Stimulated activated CD4-positive, alpha-beta T cell treated with anti-CD3 and anti-CD28 coated beads, Interleukin-1b, Interleukin-23, amount 100 ng/mL, for 4 hours (primary cell): ENCODE data around the gene CDYL.

Experiments used
- DNase-seq, 2 donors: peaks; one replicate each; pipeline ENCODE4 v3.0.0-alpha.2; 2020; ENCODE audit warnings: low read depth in 2 of 2

Gene CDYL

GRCh38 chr6:4907602-4908001 is 131.4 kb downstream of the CDYL start:
- DNase-seq, result no peak

GRCh38 chr6:4908062-4908461 is 131.9 kb downstream of the CDYL start:
- no peak for DNase-seq

- no peak for DNase-seq
These were observed 133.0 kb downstream of the CDYL start for GRCh38 chr6:4909063-4909706.

DNA sequence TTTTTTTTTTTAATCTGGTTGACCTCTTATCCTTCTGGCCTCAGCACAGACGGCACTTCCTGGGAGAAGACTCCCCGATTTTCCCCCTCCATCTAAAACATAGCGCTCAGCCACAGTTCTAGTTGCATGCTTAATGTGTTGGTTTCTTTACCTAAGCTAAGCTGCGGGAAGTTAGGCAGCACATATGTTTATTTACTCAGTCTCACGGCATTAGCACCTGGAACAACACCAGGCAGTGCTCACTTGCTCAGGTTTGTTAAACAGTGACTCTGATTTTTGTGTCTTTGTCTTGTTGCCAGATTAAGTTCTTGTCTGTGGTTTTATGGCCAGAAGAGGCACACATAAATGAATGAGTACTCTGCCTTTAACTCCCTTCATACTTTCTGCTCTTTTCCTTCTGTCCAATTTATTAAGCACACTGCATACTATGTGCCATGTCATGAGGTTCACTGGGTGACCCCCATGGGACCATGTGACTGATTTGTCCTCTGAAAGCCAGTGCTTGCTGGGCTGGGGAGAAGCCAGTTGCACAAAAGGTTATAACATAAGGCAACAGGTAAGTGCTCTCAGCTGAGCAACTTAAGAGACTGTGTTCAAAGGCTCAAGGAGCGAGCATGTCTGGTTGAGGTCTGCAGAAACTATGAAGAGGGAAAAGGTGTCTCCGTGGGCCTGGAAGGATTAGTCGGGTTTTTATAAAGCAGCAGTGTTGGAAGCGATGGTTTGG is 134.0 kb downstream of the CDYL start:
- no peak for DNase-seq

DNA sequence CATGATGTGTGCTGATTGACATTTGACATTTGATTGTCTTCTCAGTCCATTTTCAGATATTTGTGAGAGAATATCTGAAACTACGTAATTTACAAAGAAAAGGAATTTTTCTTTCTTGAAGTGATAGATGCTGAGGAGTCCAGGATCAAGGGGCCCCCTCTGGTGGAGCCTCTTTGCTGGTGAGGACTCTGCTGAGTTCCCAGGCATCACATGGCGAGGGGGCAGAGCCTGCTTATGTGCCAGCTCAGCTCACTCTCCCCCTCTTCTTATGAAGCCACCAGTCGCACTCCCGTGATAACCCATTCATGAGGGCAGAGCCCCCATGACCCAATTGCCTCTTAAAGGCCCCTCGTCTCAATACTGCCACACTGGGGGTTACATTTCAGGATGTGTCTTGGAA is 136.4 kb downstream of the CDYL start:
- no peak for DNase-seq

- no peak for DNase-seq
These were observed 137.7 kb downstream of the CDYL start for GRCh38 chr6:4913705-4914419.

DNA sequence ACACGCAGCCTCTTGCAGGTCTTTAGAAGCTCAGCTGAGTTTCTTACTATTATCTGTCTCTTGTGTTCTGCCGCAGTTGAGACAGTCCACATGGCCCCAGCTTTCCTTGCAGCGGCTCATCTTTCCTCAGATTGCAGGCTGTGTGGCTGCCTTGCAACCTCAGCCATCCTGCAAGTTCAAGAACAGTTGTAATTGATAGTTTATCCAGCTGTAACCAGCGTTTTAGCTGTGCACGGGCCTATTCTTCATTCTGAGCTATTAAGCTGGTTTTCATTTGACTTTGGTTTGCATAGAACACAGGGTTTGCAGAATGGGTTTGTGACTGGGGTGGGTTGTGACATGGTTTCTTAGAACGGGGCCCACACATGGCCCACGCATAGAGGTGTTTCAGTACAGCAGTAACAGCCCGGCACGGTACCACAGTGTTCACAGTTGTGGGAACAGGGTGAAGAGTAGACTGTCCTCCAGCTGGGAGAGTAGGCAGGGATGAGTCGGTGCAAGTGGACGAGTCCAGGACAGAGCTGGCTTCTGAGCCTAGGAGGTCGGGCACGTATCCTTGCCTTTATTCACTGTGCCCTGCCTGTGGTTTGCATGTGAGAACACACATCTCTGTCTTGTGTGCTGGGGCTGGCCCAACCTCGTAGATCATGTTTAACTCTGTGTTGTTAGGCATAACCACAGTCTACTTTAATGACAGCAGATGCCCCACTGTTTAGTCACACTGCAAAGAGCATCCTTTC is 138.4 kb downstream of the CDYL start:
- no peak for DNase-seq

DNA sequence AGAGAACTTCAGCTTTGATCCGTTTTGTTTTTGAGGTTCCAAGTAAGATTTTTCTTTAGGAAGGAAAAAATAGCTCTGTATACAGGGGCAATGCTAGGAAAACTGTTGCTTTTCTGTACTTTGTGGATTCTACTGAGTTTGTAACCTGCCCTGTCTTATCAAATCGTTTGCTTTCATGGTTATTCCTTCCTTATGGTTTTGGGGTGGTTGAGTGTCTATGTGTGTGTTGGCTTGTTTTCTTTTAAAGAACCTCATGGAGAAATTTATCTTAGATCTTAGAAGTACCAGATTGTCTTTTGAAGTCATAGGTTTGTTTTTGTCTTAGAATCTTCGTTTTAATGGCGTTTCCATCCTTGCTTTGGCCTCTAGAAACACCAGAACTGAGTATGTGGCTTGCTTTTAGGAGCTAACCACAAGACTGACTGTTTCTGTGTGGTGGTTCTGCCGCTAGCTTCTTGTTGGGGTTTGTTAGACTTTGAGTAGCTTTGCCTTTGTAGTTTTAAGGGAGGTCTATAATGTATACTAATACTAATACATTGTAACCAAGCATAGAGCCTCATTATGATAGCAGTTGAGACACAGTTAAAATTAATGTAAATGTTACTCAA is 140.9 kb downstream of the CDYL start:
- no peak for DNase-seq

- no peak for DNase-seq
These were observed 144.8 kb downstream of the CDYL start for GRCh38 chr6:4920914-4921410.

- no peak for DNase-seq
These were observed 146.4 kb downstream of the CDYL start for GRCh38 chr6:4922488-4923037.

GRCh38 chr6:4923081-4923480 is 146.9 kb downstream of the CDYL start:
- DNase-seq, result no peak

- no peak for DNase-seq
These were observed 148.6 kb downstream of the CDYL start for GRCh38 chr6:4924661-4925271.

- DNase-seq, result no peak
These were observed 149.4 kb downstream of the CDYL start for GRCh38 chr6:4925580-4925979.

DNA sequence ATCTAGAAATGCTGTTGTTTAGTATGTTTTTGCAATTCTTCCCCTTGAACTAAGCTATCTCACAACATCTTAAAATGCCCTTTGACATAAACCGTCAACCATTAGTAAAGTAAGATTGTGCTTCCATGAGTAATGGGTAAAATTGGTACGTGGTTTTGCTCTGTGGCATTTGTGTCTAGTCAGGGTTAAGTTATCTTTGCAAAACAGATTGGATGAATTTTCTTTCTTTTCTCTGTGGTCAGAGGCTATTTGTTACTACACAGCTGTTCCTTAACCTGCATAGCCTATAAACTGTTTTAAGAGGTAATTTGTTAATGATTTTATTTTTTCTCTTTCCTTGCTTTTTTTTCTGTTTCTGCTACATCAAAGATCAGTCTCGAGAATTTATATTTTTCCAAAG is 152.2 kb downstream of the CDYL start:
- no peak for DNase-seq

GRCh38 chr6:4929097-4929718 is 153.0 kb downstream of the CDYL start:
- DNase-seq, result no peak

DNA sequence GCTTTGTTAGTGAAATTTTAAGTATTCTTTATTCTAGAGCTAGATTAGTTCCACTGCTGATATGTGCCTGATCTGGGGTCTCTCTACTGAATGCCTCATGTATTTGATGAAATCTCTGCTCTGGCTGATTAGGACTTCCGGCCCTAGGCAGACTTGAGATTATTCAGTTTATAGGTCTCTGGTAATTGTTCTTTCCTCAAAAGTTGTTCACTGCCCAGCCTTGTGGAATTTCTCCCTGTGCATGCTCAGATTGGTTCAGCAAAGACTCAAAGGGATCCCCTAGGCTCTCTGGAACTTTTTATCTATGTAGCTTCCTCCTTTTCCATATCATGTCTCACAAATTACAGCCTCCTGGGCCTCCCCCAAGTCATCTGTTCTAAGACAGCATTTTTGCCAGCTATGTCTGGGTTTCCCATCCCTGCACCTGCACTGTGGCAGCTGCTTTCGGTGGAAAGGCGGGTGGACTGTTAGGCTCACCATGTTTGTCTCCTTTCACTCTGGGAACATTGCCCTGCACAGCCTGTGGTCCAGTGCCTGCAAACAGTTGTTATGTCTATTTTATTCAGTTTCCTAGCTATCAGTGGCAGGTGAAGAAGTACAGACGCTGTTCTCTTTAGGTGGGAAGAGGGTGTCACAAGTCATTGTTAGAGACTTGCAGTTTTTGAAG is 154.0 kb downstream of the CDYL start:
- DNase-seq, result no peak

- no peak for DNase-seq
These were observed 155.5 kb downstream of the CDYL start for GRCh38 chr6:4931530-4932227.

- DNase-seq, result no peak
These were observed 156.2 kb downstream of the CDYL start for GRCh38 chr6:4932228-4932903.

- no peak for DNase-seq
These were observed 159.3 kb downstream of the CDYL start for GRCh38 chr6:4935486-4935885.
